Measurements from ENCODE around the gene KCNJ10.

Gene KCNJ10

DNA sequence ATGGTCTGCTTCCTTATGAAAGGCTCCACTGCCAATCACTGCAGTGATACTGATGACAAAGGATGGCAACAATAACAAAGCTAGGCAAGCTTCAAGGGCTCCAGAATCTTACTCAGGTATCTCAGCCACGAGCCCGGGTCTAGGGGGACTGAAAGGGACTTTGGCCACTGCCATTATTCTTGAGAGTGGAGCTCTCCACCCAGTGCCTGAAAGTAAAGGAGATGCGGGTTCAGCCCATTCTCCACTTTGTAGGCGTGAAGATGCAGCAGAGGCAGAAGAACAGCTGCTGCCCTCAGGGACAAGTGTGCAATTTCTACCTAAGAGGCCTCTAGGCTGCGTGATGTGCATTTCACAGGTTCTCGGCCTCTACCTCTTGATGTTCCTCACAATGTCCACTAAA is 84.5 kb downstream of the KCNJ10 start:
- no peak for DNase-seq

DNA sequence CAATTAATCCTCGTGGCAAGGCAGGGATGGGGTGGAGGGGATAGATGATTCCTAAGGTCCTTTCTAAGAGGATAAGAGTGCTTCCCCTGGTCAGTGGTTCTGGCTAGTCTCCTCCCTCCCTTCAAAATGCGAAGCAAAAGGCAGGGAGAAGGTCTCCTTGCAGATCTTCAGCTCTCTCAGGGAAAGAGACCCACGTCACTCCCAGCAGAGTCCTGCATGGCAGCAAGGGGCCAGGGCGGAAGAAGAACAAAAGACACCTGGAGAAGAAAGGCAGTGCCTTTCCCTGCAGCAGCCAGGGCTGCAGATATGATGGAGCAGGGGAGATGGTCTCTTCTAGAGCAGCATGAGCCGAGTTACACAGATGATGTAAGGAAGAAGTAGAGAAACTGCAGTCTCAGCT is 86.3 kb downstream of the KCNJ10 start:
- no peak for DNase-seq

DNA sequence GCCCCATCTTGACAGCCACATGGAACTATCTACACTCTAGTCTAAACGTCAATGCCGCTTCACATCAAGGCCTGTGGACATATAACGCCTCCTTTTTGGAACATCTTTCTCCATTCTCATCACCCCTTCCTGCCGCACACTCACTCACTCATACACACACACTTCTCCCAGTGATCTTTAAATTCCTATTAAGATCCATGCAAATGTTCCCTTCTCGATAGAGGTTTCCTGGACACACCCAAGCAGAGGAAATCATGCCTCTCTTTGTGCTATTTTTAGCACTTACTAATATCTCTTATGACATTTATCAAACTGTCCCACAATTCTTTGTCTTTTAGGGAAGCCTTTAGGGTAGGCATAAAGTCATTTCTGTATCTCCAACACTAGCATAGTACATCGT is 87.7 kb downstream of the KCNJ10 start:
- no peak for DNase-seq

DNA sequence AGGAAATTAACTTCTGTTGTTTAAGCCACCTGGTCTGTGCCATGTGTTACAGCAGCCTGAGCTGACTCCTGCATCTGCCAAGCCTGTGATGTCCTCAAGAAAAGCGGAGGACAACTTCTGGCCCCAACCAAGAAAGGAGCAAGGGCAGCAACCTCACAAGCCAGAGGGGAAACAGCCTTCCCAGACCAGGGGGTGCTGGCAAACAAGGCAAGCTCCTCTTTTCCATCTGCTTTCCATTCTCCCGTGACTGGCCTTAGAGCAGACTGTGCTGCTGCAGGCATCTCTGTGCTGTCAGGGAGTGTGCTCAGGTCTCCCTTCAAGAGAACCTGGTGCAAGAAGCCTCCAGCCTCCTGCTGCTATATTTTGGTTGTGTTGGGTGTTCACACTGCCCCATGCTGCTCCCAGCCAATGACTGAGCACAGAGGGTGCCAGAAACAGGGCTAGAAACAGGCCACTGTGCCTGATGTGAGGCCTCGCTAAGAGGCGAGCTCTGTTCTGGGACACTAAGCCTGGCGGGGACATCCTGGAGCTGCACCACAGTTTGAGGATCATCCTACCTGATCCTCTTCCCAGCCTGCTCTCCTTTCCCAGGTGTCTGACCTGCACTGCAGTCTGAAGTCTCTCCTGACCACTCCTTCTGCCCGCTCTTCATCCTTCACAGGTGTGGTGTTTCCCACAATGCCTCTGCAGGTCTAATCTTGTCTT is 88.5 kb downstream of the KCNJ10 start:
- no peak for DNase-seq

DNA sequence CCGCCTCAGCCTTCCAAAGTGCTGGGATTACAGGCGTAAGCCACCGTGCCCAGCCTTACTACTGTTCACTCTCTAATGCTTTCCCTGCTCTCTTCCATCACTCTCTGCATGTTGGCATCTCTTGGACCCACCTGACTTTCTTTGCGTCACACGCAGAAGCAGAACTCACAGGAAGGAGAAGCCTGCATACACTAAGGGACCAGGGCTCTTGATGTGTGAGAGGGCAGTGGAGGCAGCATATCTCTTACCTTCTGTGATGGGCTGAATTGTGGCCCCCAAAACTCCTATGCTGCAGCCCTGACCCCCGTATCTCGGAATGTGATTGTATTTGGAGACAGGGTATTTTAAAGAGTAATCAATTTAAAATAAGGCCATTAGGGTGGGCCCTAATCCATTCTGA is 89.2 kb downstream of the KCNJ10 start:
- no peak for DNase-seq

DNA sequence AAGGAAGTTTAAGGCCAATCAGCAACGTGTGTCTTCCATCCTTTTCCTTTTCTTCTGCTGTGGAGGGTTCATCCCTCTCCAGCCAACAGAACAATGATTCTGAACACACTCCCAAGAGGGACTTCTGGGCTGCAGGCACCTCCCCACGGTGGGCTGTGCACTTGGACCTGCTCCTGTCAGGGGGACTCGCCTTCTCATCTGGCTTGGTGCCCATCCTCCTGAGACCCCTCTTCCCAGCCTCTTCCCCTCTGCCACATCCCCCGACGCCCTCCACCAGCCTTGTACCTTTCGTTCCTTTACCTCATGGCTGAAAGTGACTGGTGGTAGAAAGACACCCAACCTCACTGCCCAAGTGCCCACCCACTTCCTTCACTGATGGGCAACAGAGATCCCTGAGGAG is 89.9 kb downstream of the KCNJ10 start:
- no peak for DNase-seq

DNA sequence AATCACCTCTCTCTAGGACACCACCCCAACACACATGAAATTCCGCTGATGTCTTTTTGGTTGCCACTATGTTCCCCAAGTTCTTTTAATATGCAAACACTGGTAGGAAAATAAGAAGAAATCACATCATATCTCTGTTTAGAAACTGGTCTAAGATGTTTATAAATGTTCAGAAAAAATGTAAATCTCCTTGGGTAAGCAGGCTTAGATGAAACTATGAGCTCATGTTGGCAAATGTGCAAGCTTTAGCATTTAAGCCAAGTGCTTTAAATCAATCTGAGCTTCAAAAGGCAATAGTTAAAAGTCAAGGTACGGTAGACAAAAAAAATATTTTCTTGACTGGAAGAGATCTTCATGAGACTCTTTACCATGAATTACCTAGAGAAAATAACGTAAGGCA is 90.7 kb downstream of the KCNJ10 start:
- no peak for DNase-seq

DNA sequence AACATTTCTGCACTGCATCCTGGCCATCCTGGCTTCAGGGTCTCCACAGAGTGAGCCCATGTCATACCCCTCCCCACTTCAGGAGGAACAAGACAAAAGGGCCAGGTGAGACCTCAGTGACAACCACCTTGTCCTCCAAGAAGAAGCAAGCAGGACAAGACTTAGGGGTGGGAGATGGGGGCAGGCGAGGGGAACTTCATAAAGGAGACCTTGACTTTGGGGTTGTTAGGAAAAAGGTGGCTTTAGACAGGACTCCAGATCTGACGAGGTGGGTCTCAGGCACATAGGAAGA is 91.9 kb downstream of the KCNJ10 start:
- no peak for DNase-seq

DNA sequence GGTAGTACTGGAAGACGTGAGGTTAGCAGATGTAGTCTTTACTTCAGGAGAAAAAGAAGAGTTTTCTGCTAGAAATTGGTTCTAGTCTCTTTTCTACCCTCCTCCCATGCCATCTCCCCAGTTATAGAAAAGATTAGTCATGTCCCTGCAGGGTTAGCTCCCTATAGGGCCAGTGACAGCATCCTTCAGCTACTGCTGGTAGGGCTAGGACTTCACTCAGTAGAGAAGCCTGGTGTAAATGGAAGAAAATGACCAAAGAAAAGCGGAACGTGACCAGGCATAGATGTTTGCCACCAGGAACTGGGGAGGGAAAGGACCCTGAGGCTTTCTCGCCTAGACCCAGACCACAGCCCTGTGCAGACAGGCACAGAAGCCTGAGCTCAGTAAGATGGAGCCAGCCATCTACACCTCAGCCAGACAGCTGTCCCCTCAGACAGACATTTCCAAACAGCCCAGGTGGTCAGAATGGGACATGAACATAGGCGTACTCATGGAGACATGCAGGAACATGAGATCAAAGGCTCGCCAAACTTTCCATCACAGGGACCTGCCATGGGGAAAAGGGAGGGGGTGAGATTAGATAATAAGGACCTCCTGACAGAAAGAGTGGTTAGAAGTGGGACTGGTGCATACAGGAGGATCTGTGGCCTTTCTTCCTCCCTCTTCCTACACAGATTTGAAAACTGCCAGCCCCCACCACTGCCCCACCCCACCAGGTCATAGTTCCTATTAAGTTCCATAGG is 92.4 kb downstream of the KCNJ10 start:
- no peak for DNase-seq

DNA sequence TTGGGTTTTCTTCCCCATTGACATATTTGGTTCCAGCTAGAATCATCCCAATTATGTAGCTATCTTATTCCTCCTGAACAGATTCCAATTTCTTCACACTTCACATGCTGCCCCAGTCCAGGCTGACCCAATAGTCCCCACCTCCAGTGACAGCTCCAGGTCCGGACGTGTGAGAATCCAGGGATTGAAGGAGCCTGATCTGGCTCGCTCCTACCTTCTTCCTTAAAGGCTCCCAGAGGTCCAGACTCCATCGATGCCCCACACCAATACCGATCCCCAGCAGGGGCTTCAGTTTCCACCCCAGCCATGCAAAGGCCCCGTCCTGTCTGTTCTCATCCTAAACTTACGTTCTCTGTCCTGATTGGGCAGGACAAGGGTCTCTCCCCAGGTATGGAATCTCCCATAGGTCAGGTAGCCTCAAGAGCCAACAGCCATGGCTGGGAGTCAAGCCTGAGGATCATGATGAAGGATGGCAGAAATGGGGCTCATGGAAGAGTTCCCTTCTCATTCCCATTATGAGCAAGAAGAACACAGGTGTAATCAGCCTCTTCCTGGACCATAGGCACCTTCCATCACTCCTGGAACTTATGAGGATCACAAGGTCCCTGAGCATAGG is 95.5 kb downstream of the KCNJ10 start:
- no peak for DNase-seq

DNA sequence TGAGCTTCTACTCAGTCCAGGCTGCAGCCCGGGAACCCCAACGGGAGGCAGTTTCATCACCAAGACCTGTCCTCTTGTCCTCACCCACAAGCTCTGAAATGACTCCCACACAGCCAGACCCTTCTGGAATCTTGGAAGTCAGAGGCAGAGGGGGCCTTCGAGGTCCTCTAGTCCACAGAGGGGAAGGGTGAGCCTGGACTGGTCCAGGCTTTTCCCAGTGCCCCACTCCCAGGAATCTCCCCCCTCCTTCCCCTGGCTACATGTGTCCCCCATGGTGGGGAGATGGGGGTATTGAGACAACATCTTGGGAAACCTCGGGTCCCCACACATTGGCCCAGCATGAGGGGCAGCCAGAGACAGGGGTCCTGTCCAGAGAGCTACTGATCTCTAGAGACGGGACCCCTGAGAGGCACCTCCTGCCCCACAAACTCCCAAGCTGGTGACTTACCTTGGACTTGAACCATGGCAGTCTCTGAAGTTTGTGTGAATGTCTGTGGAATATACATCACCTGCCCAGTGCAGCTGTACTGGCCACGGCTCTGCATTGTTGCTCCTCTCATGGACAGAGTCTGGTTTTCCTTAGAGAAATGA is 96.5 kb downstream of the KCNJ10 start:
- DNase-seq: no peak

DNA sequence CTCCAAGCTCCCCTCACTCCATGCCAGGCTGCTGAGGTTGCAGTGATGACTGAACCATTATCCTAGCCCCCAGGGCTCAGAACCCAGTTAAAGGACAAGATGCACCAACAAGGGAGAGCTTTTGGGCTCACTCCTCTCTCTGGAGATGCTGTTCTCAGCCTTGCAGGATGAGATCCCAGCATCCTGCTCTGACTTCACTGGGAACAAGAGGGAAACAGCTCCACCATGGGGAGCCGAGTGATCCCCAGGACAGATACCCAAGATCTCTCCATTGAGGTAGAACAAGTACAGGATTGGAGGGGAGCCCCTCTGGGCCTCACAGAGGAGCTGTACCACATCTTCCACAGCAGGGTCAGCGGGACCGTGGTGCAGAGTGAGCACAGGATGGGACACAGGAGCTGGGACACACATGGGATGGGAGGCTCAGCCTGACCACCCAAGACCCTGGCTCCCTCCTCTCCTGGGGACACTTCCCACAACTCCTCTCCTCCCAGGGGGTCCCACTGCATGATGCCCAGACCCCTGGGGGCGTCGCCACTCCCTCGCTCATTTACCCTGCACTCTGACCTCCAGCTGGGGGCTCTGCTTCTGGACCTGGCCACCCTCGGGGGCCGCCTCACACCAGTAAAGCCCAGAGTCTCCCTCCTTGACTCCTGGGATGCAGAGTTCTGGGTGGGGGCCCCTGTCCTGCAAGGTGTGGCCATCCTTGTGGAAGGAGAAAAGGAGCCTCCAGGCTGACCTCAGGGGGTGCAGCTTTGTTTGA is 97.3 kb downstream of the KCNJ10 start:
- no peak for DNase-seq

DNA sequence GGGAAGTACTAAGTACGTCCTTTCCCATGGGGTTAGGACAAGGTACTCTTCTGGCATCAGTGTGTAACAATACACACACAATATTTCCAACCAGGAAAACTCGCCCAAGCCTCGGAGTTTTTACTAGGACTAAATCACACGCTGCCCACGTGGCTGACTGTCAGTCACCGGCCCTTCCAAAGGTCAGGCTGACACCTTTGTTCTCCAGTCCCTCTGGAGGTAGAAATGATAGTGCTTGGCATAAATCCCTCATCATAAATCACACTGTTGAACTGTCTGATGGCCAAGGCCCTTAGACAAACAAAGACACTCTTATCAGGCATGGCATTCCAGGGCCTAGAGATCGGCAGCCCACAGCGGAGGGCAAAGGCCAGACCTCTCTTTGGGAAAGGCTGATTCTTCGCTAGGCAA is 99.0 kb downstream of the KCNJ10 start:
- DNase-seq: peak; percentile 39

DNA sequence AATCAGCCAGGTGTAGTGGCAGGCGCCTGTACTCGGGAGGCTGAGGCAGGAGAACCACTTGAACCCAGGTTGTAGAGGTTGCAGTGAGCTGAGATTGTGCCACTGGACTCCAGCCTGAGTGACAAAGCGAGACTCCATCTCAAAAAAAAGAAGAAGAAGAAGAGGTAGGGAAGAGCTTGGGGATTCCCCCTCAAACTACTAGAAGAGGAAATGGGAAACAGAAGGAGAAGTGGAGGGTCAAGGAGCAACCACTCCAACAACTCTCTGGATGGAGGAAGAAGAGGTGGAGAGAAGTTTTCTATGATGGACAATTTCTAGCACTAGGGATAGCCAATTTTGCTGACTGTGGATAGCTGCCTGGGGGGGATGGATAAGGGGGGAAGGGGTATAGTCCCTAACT is 101.1 kb downstream of the KCNJ10 start:
- DNase-seq: no peak

DNA sequence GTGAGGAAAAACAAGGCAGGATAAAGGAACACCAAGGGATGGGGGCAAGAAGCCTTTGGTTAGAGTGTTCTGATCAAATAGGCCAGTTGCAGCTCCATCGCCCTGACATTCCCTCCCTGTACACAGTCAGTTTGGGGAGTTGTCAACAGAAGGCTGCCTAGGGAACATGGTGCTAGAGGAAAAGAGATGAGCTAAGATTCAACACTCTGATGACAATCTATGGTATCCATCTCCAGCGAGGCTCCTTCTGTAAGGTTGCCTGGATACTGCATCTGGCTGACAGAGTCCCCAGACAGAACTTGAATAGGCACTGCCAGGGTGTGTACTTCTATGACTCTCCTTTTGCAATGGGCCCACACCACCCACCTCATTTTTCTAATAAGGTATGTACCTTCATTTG is 104.7 kb downstream of the KCNJ10 start:
- no peak for DNase-seq

DNA sequence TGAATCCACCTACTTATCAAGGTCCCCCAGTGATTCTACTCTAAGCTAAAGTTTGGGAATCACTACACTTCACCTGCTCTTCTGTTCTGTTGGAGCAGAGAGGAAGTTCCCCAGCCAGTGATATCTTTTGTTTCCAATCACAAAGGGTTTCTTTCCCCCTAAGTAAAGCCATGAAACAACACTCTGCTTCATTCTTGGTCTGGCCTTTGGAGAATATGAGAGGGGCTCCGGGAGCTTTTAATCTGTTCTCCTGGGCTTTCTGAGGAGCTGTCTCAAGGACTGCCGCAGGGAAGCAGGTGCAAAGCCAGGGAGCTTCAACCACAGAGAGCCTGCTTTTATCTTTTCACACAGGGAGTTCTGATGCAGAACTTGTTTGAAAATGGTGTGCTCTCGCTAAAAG is 105.8 kb downstream of the KCNJ10 start:
- DNase-seq: no peak

DNA sequence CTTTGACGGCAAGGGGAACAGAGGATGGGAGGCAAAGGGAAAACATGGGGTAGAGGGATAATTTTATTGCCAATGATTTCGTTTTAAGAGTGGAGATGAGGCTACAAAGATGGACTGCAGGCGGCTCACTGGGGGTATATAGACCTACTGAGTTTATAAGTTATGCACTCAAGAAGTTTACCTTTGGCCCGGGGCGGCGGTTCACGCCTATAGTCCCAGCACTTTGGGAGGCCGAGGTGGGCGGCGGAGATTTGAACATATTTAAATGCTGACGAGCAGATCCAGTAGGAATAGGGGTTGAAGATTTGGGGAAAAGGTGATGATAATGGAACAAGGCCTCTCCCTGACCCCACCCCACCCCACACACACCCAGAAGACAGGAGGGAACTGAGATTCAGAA is 107.8 kb downstream of the KCNJ10 start:
- DNase-seq: no peak

DNA sequence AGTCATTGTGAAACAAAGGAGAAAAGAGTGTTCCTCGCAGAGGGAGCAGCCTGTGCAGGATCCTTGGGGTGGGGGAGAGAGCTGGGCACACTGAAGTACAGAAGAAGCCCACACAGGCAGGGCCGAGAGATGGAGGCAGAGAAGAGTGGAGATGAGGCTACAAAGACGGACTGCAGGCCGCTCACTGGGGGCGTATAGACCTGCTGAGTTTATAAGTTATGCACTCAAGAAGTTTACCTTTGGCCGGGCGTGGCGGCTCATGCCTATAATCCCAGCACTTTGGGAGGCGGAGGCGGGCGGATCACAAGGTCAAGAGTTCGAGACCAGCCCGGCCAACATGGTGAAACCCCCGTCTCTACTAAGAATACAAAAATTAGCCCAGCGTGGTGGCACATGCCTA is 108.3 kb downstream of the KCNJ10 start:
- no peak for DNase-seq

DNA sequence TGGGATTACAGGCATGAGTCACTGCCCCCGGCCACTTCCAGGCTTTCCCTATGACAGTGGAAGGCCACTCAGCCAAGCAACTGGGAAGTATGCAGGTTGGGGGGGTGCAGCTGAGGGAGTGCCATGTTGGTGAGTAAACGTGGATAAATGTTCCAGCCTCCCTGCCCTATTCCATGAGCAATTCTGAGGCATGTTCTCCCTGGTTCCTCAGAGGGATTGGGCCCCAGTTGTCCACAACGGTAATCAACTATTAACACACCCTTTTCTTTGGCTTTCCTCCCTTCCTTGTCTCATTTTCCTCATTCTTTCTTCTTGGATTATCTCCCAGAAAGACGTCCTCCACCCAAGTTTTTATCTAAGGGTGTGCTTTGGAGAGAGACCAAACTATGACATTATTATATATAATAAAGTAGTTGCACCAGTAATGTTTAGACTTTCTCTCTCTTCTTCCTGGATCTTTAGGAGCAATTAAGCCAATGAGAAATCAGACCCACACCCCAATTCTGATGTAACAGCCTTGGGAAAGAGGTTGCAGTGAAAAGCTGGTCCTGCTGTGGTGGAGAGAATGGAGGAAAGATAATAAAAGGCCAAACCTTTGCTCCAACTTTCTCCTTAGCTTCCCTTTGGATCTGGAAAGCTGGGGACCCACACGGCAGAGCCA is 109.1 kb downstream of the KCNJ10 start:
- DNase-seq: no peak

DNA sequence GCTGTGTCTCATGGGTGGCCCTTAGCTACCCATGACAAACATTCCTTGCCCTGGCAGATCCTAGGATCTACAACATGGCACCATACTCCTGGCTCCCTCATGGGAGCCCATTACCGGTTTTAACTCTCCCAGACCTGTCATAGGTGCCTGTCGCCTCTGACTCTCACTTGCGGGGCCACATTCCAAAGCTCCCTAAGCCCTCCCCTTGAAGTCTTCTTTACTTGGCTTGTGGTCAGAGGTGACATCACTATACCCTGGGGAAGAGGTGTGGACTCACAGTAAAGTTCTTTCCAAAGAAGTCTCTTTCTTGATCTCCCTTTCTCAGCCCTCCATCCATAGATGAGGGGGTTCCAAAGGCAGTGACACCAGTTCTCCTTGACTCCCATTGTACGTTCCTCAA is 110.5 kb downstream of the KCNJ10 start:
- DNase-seq: no peak

DNA sequence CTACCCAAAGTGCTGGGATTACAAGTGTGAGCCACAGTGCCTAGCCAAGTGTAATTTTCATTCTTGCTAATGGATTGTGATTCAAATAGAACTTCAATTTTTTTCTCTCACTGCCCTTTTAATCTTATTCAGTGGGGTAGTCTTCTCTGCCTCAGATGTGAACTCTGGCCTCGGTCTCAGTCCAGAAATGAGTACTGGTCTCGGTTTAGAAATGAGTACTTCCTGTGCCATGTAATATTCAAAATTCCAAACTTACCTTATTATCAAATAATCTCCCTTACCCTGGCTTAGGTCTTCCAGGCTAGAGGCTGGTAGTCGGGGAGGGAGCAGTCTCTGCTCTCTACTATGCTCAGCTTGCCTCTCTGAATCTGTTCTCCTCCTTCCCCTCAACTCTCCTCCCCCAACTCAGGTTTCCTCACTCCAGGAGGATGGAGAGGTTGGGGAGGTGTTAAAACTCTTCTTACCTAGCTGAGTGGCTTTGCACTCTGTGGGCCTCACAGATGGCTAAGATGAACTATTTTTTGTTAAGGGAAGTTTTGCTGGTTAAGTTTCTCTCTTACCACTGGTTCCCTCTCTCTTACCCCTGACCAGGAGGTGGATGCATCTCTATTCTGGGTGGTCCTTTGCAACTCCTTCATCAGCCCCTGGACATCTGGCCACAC is 111.1 kb downstream of the KCNJ10 start:
- no peak for DNase-seq

DNA sequence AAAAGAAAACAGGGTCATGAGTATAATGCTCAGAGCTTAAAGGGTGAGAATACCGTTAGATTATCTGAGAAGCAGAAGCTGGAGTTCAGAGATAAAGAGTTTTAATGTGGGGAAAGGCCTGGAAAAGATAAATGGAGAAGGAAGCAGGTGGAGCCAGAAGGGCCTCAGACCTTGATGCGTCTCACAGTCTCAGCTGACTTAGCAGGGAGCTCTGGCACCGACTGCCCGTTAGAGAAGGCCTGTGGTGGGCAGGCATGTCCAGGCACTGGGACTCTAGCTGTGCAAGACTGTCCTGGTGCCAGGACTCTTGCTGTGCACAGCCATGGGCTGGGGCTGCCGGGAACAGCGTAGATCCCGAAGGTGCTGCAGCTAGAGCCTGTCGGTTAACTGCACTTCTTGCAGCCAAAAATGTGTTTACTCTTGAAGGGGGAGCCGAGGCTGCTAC is 112.1 kb downstream of the KCNJ10 start:
- no peak for DNase-seq
